GM10266 (cell line): ENCODE data around the gene DUSP6.

Source experiments
- DNase-seq: peaks from one replicate; pipeline ENCODE4 v3.0.0; 2012; ENCODE audit errors: extremely low spot score
- TF ChIP-seq, protein P1 (sequence below): IDR thresholded peaks from 2 replicates; pipeline ENCODE4 v1.5.1; 2012; ENCODE audit warnings: mild to moderate bottlenecking, low read depth; ENCODE audit not compliant: control insufficient read depth, insufficient read depth; ENCODE audit errors: missing control alignments

Gene DUSP6

GRCh38 chr12:89311703-89312293 is 40.5 kb downstream of the DUSP6 start:
- DNase-seq: no peak
- TF ChIP-seq, protein P1, sequence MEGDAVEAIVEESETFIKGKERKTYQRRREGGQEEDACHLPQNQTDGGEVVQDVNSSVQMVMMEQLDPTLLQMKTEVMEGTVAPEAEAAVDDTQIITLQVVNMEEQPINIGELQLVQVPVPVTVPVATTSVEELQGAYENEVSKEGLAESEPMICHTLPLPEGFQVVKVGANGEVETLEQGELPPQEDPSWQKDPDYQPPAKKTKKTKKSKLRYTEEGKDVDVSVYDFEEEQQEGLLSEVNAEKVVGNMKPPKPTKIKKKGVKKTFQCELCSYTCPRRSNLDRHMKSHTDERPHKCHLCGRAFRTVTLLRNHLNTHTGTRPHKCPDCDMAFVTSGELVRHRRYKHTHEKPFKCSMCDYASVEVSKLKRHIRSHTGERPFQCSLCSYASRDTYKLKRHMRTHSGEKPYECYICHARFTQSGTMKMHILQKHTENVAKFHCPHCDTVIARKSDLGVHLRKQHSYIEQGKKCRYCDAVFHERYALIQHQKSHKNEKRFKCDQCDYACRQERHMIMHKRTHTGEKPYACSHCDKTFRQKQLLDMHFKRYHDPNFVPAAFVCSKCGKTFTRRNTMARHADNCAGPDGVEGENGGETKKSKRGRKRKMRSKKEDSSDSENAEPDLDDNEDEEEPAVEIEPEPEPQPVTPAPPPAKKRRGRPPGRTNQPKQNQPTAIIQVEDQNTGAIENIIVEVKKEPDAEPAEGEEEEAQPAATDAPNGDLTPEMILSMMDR: no peak

DNA sequence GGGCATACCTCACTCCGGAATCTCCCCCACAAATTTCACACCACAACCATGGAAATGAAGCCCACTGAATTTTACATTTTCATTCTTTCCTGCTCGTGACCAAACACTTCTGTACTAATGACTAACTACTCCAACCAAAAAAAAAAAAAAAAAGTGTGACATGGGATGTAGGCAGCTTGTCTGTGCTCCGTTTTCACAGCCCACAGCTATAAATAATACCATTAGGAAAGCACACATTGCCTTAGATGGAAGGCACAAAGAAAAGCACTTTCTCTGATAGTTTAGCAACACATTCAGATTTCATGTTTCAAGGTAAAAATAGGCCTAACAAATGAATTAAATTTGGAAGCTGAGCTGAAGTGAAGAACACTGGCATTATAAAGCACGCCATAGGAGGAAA is 42.5 kb downstream of the DUSP6 start:
- TF ChIP-seq, protein P1: no peak
- DNase-seq: no peak

DNA sequence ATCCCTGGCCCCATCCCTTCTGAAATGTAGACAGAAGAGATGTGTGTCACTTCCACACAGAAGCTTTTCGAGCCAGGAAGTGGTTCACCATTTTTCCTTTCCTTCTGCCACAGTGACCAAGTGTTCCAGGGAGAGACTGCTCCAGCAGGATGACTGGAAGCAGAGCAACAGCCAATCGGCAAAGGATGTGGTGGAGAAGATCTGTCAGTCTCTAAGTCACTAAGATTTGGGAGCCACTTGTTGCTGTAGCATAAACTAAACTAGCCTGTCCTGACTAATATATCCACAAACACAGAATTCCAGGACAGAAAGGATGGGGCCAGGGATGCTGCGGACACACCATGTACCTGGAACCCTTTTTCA is 42.9 kb downstream of the DUSP6 start:
- DNase-seq: no peak
- TF ChIP-seq, protein P1: no peak

- TF ChIP-seq, protein P1: no peak
- DNase-seq: no peak
These were observed 44.6 kb downstream of the DUSP6 start for GRCh38 chr12:89307474-89308253.

DNA sequence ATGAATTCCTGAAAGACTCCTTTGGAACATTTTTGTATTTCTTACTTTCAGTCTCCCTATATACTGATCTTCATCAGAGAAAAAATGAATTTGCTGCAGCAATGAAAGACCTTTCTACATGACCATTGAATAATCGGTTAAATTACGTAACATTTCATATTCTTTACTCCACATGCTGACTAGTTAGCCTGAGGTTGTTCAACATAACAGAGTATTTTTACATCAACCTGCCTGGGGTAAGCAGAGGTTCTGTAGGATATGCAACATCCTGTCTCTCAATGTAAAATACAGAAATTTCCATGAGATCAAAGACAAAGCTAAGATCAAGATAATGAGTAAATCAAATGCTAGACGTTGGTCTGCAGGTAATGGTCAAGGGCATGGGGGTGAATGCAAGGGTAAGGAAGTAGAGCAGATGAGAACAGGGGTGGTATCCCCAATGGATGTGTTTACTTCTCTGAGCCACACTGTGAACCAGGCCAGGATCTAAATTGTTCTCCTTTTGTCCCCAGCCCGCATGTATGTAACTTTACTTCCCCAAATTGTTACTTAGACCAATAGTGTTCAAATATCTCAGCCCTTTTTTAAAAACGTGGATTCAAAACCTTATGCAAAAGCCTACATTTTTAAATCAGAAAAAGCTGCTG is 45.4 kb downstream of the DUSP6 start:
- TF ChIP-seq, protein P1: no peak
- DNase-seq: no peak

GRCh38 chr12:89305373-89305772 is 46.9 kb downstream of the DUSP6 start:
- TF ChIP-seq, protein P1: no peak
- no peak for DNase-seq

DNA sequence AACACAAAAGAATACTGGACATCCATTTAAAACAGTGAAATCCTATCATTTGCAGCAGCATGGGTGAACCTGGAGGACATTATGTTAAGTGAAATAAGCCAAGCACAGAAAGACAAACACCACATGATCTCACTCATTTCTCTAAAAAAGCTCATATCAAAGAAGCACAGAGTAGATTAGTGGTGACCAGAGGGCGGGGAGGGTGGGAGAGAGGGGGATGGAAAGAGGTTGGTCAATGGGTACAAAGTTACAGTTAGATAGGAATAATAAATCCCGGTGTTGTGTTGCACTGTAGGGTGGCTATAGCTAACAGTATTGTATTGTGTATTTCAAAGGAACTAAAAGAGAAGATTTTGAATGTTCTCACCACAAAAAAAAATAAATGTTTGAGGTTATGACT is 52.4 kb downstream of the DUSP6 start:
- DNase-seq: no peak
- TF ChIP-seq, protein P1: no peak
